Naive thymus-derived CD4-positive, alpha-beta T cell (primary cell): ENCODE measurements around the gene C3orf18. TPM values are rescaled to one million over a fixed set of nuclear protein-coding genes. Genes with fewer than 3 reads are reported as not detected.

Experiments used
- ATAC-seq: fragments of 150-1000 bp; cut with Tn5 transposase; 2 replicates; pipeline ENCODE4 v1.10.0; 2021; ENCODE audit warnings: mild to moderate bottlenecking, moderate library complexity
- CTCF ChIA-PET: fragments of 350-600 bp; sonication (Branson Sonifier 250); formaldehyde crosslinking; loops from one replicate; lab custom pipeline; 2021; ENCODE audit warnings: antibody characterized with exemption; lab: Charles Lee
- POLR2A ChIA-PET: fragments of 350-600 bp; sonication (Branson Sonifier 250); formaldehyde crosslinking; loops from one replicate; lab custom pipeline; 2021; ENCODE audit warnings: antibody characterized with exemption, inconsistent platforms; lab: Charles Lee
- DNase-seq, 9 donors: peaks; one replicate each; pipeline versions ENCODE4 v3.0.0 to v3.0.0-alpha.2; 2020 to 2022; ENCODE audit warnings: mixed read lengths in 1 of 9
- H3K27ac ChIP-seq: one replicate; pipeline ENCODE4 v1.7.0; 2013; ENCODE audit warnings: mild to moderate bottlenecking, low read depth, low read length, moderate library complexity
- H3K27me3 ChIP-seq, 2 donors: one replicate each; pipeline ENCODE4 v1.7.0; 2013; ENCODE audit warnings: low read length in 2 of 2, mild to moderate bottlenecking in 2 of 2, moderate library complexity in 2 of 2; ENCODE audit not compliant: control insufficient read depth in 2 of 2, insufficient read depth in 2 of 2
- H3K36me3 ChIP-seq, 3 experiments: 1 replicate in 2 of 3; 2 replicates in 1 of 3; pipeline ENCODE4 v1.7.0; 2013; ENCODE audit warnings: low read length in 3 of 3, mild to moderate bottlenecking in 3 of 3, moderate library complexity in 1 of 3; ENCODE audit not compliant: insufficient read depth in 3 of 3, control insufficient read depth in 2 of 3
- H3K4me1 ChIP-seq, 2 donors: one replicate each; pipeline ENCODE4 v1.7.0; 2013; ENCODE audit warnings: low read length in 2 of 2, mild to moderate bottlenecking in 2 of 2, moderate library complexity in 1 of 2; ENCODE audit not compliant: control insufficient read depth in 2 of 2, insufficient read depth in 2 of 2
- H3K4me3 ChIP-seq: 2 replicates; pipeline ENCODE4 v1.7.0; 2013; ENCODE audit warnings: mild to moderate bottlenecking, low read length
- H3K9me3 ChIP-seq, 3 experiments: 1 replicate in 2 of 3; 2 replicates in 1 of 3; pipeline ENCODE4 v1.7.0; 2013; ENCODE audit warnings: low read length in 3 of 3; ENCODE audit not compliant: control insufficient read depth in 2 of 3
- H3K27ac Mint-ChIP-seq, 9 donors: one replicate each; pipeline ENCODE4 v1.8.0; 2020 to 2022; ENCODE audit warnings: mixed read lengths in 9 of 9, mild to moderate bottlenecking in 8 of 9, moderate library complexity in 5 of 9, inconsistent platforms in 2 of 9
- H3K27me3 Mint-ChIP-seq, 5 donors: one replicate each; pipeline ENCODE4 v1.8.0; 2021 to 2022; ENCODE audit warnings: mixed read lengths in 5 of 5, mild to moderate bottlenecking in 1 of 5
- H3K36me3 Mint-ChIP-seq, 5 donors: one replicate each; pipeline ENCODE4 v1.8.0; 2020 to 2022; ENCODE audit warnings: mixed read lengths in 5 of 5, mild to moderate bottlenecking in 3 of 5, inconsistent platforms in 1 of 5
- H3K4me1 Mint-ChIP-seq, 7 donors: one replicate each; pipeline ENCODE4 v1.8.0; 2020 to 2022; ENCODE audit warnings: mixed read lengths in 7 of 7, mild to moderate bottlenecking in 3 of 7, inconsistent platforms in 1 of 7
- H3K4me3 Mint-ChIP-seq, 10 donors: one replicate each; pipeline ENCODE4 v1.8.0; 2020 to 2022; ENCODE audit warnings: mild to moderate bottlenecking in 10 of 10, mixed read lengths in 10 of 10, moderate library complexity in 6 of 10, inconsistent platforms in 2 of 10
- H3K9me3 Mint-ChIP-seq, 11 donors: one replicate each; pipeline ENCODE4 v1.8.0; 2020 to 2022; ENCODE audit warnings: mixed read lengths in 11 of 11, mild to moderate bottlenecking in 4 of 11, inconsistent platforms in 1 of 11, moderate library complexity in 1 of 11
- intact Hi-C, 2 donors: fragments of 100-400 bp; cut with micrococcal nuclease; formaldehyde crosslinking; loops; one replicate each; pipeline ENCODE4 v1.15.1; 2023
- polyA plus RNA-seq, 2 donors: library from polyadenylated mRNA; unstranded; fragments of 300-500 nt; fragmentation: Illumina TruSeq; gene quantifications; one replicate each; pipeline ENCODE4 v1.2.3, GENCODE V29; 2021
- total RNA-seq, 6 experiments: library from RNA in 5 of 6; stranded (reverse) in 5 of 6; gene quantifications; 1 replicate in 5 of 6; 2 replicates in 1 of 6; pipeline ENCODE4 v1.2.3 and lab custom pipeline; 2021 to 2026

Gene C3orf18
- total and polyA plus RNA-seq, 7 experiments from 2014 or later: 11.1 to 67.5 (median 16.4) TPM

GRCh38 chr3:50551054-50551659 lies 16.4 kb downstream of the C3orf18 start:
- ChIA-PET POLR2A (interaction anchor here (0.8 to 1.0 kb wide), 2 partner anchors 61 to 203 kb away, joined by 3 read pairs; partner anchors contain the start of gene CISH), CTCF (interaction anchor here (0.7 to 1.6 kb wide), 5 partner anchors 9 to 204 kb away, joined by 3 to 5 read pairs (median 4); no protein-coding TSS in a partner anchor)
- no peak for ATAC-seq
- H3K27ac ChIP-seq: no peak overlapping the region
- no peak for DNase-seq
- H3K27ac Mint-ChIP-seq: no peak overlapping the region
- H3K36me3 Mint-ChIP-seq: no peaks in the 10 kb centered on the region
- no peaks in the 10 kb centered on the region for H3K27me3 ChIP-seq
- H3K36me3 ChIP-seq: no peaks in the 10 kb centered on the region
- no peak overlapping the region for H3K4me3 Mint-ChIP-seq
- intact Hi-C loops: loop anchor here in 1 of 2 donors (2.0 to 5.0 kb wide), 3 partner anchors 18 to 204 kb away; partner anchors contain the start of gene HEMK1
- H3K9me3 Mint-ChIP-seq: no peaks in the 10 kb centered on the region
- peaks cover 0 to 20% (median 0%) of the 10 kb centered on the region in 7 donors for H3K4me1 Mint-ChIP-seq
- no peak overlapping the region for H3K4me3 ChIP-seq
- H3K27me3 Mint-ChIP-seq: no peaks in the 10 kb centered on the region
- no peaks in the 10 kb centered on the region for H3K4me1 ChIP-seq
- no peaks in the 10 kb centered on the region for H3K9me3 ChIP-seq

- DNase-seq (peak; percentile 25 to 63 (median 45)), ATAC-seq (peak; percentile 73)
- H3K36me3 Mint-ChIP-seq: no peaks in the 10 kb centered on the region
- Histone ChIP-seq H3K27ac (no peak overlapping the region), H3K4me1 (no peaks in the 10 kb centered on the region), H3K27me3 (no peaks in the 10 kb centered on the region), H3K36me3 (no peaks in the 10 kb centered on the region), H3K9me3 (no peaks in the 10 kb centered on the region), H3K4me3 (no peak overlapping the region)
- no peaks in the 10 kb centered on the region for H3K9me3 Mint-ChIP-seq
- H3K4me3 Mint-ChIP-seq: no peak overlapping the region
- peak overlapping the region in 1 of 9 donors; percentile 28 for H3K27ac Mint-ChIP-seq
- CTCF ChIA-PET: interaction anchor here (0.6 to 1.6 kb wide), 9 partner anchors 8 to 710 kb away, joined by 3 to 5 read pairs (median 3); partner anchors contain the start of genes CYB561D2 and NPRL2
- peaks cover 0 to under 1% (median 0%) of the 10 kb centered on the region in 5 donors for H3K27me3 Mint-ChIP-seq
- peaks cover 0 to 10% (median 0%) of the 10 kb centered on the region in 7 donors for H3K4me1 Mint-ChIP-seq
- POLR2A ChIA-PET: interaction anchor here (0.9 to 1.8 kb wide), 3 partner anchors 17 to 62 kb away, joined by 3 to 6 read pairs (median 3); partner anchors contain the start of genes C3orf18 and CISH
- intact Hi-C loops: loop anchor here (1.0 to 5.0 kb wide), 5 partner anchors 19 to 203 kb away; partner anchors contain the start of gene HEMK1 (in 1 of the 2)
Observed at GRCh38 chr3:50550079-50550736, 17.3 kb downstream of the C3orf18 start.

GRCh38 chr3:50549226-50549625 lies 18.3 kb downstream of the C3orf18 start:
- no peak for ATAC-seq

GRCh38 chr3:50545781-50546180 lies 21.8 kb downstream of the C3orf18 start:
- H3K4me3 Mint-ChIP-seq: no peak overlapping the region
- H3K4me1 ChIP-seq: no peaks in the 10 kb centered on the region
- CTCF ChIA-PET: interaction anchor here (5.0 kb wide), 1 partner anchor 111 kb away, joined by 46 read pairs; no protein-coding TSS in a partner anchor
- POLR2A ChIA-PET: no interaction called here
- DNase-seq (no peak), ATAC-seq (no peak)
- no peak overlapping the region for H3K27ac ChIP-seq
- H3K27me3 Mint-ChIP-seq: peaks cover 0 to 15% (median 0%) of the 10 kb centered on the region in 5 donors
- H3K4me3 ChIP-seq: no peak overlapping the region
- no peaks in the 10 kb centered on the region for H3K36me3 Mint-ChIP-seq
- no peaks in the 10 kb centered on the region for H3K9me3 Mint-ChIP-seq
- peaks cover 0 to 2% (median 0%) of the 10 kb centered on the region in 7 donors for H3K4me1 Mint-ChIP-seq
- H3K9me3 ChIP-seq: no peaks in the 10 kb centered on the region
- intact Hi-C loops: no loop called here
- no peaks in the 10 kb centered on the region for H3K27me3 ChIP-seq
- H3K36me3 ChIP-seq: no peaks in the 10 kb centered on the region
- H3K27ac Mint-ChIP-seq: no peak overlapping the region

More at GRCh38 chr3:50549226-50549625, 18.3 kb downstream of the C3orf18 start:
- DNase-seq: no peak
- peak overlapping the region in 1 of 9 donors; percentile 52 for H3K27ac Mint-ChIP-seq
- Histone ChIP-seq H3K4me3 (no peak overlapping the region), H3K27ac (no peak overlapping the region), H3K36me3 (no peaks in the 10 kb centered on the region), H3K4me1 (no peaks in the 10 kb centered on the region), H3K27me3 (no peaks in the 10 kb centered on the region), H3K9me3 (no peaks in the 10 kb centered on the region)
- no peaks in the 10 kb centered on the region for H3K9me3 Mint-ChIP-seq
- H3K27me3 Mint-ChIP-seq: peaks cover 0 to 7% (median 0%) of the 10 kb centered on the region in 5 donors
- no peaks in the 10 kb centered on the region for H3K36me3 Mint-ChIP-seq
- no peak overlapping the region for H3K4me3 Mint-ChIP-seq
- H3K4me1 Mint-ChIP-seq: peaks cover 0 to 3% (median 0%) of the 10 kb centered on the region in 7 donors
- ChIA-PET CTCF (interaction anchor here (0.8 to 1.5 kb wide), 6 partner anchors 9 to 199 kb away, joined by 3 read pairs; partner anchors contain the start of genes CYB561D2 and NPRL2), POLR2A (interaction anchor here (0.8 to 1.8 kb wide), 3 partner anchors 18 to 65 kb away, joined by 3 to 6 read pairs (median 3); partner anchors contain the start of gene C3orf18)
- intact Hi-C loops: no loop called here

GRCh38 chr3:50542177-50543034 lies 25.1 kb downstream of the C3orf18 start:
- Histone ChIP-seq H3K27ac (no peak overlapping the region), H3K36me3 (no peaks in the 10 kb centered on the region), H3K4me1 (no peaks in the 10 kb centered on the region), H3K4me3 (no peak overlapping the region), H3K27me3 (no peaks in the 10 kb centered on the region), H3K9me3 (no peaks in the 10 kb centered on the region)
- Mint-ChIP-seq H3K9me3 (no peaks in the 10 kb centered on the region), H3K36me3 (no peaks in the 10 kb centered on the region), H3K27ac (no peak overlapping the region), H3K4me1 (peaks cover 0 to 5% (median 0%) of the 10 kb centered on the region in 7 donors), H3K4me3 (no peak overlapping the region), H3K27me3 (peaks cover 0 to 36% (median 0%) of the 10 kb centered on the region in 5 donors)
- DNase-seq: peak; percentile 22 to 68 (median 44)
- ATAC-seq: peak; percentile 81
- POLR2A ChIA-PET: no interaction called here
- CTCF ChIA-PET: interaction anchor here (0.5 to 5.0 kb wide), 19 partner anchors 9 to 1687 kb away, joined by 3 to 46 read pairs (median 3); partner anchors contain the start of genes C3orf18, CYB561D2, NPRL2 and TUSC2
- intact Hi-C loops: loop anchor here (1.0 kb wide), 4 partner anchors 106 to 221 kb away; no protein-coding TSS in a partner anchor
